Activated CD4-positive, alpha-beta T cell treated with anti-CD3 and anti-CD28 coated beads, Interleukin-2, amount 10 ng/mL, durations not matched to agents 24 days and 14 days (primary cell): ENCODE data around the gene NT5C1B. TPM values are rescaled to one million over a fixed set of nuclear protein-coding genes. Genes with fewer than 3 reads are reported as not detected.
"Not testable (repeated sequence)": the region's sequence is repeated elsewhere in the genome, so short reads cannot be mapped to it uniquely, and the experiment has no call there.

ENCODE experiments used
- DNase-seq: peaks from one replicate; pipeline ENCODE4 v3.0.0; 2022
- H3K27ac Mint-ChIP-seq: one replicate; pipeline ENCODE4 v1.8.0; 2022; ENCODE audit warnings: mild to moderate bottlenecking, mixed read lengths
- H3K27me3 Mint-ChIP-seq: one replicate; pipeline ENCODE4 v1.8.0; 2022; ENCODE audit warnings: mixed read lengths
- H3K36me3 Mint-ChIP-seq: one replicate; pipeline ENCODE4 v1.8.0; 2022; ENCODE audit warnings: low read depth, mild to moderate bottlenecking, mixed read lengths
- H3K4me1 Mint-ChIP-seq: one replicate; pipeline ENCODE4 v1.8.0; 2021; ENCODE audit warnings: mixed read lengths
- H3K4me3 Mint-ChIP-seq: one replicate; pipeline ENCODE4 v1.8.0; 2022; ENCODE audit warnings: mild to moderate bottlenecking, moderate library complexity, mixed read lengths
- H3K9me3 Mint-ChIP-seq: one replicate; pipeline ENCODE4 v1.8.0; 2021; ENCODE audit warnings: mixed read lengths
- intact Hi-C: fragments of 100-400 bp; cut with micrococcal nuclease; formaldehyde crosslinking; loops from one replicate; pipeline ENCODE4 v1.15.1; 2023
- total RNA-seq: library from RNA; stranded (reverse); gene quantifications from 2 replicates; pipeline ENCODE4 v1.2.3, GENCODE V29; 2022

The NT5C1B gene
- not detected in 2 replicates for total RNA-seq

DNA sequence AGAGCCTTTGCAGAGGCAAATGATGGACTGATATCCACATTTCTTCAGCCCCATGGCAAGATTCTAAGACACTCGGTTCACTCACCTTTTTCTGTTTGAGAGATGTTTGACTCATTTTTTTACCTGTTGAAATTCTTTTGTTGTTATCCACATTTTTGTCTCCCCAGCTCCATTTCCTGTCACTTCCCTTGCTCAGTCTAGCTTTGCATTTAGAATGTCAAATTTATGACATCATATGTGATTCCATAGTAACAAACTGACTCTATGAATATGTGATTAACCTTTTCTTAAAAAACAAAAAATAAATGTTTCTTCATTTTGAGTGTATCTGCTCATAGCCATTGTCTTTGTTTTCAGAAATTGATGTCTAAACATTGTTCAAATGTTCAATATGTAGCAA, at the start of gene NT5C1B:
TSS of gene NT5C1B (minus strand) at position 216 of the 400 bp plus-strand sequence. CDS start at position 115, 101 bp downstream.
- intact Hi-C loops: no loop called here
- Mint-ChIP-seq H3K36me3 (peaks cover 3% of the 10 kb centered on the region), H3K27ac (no peak within 1 kb of the TSS), H3K27me3 (no peaks in the 10 kb centered on the region), H3K9me3 (peaks cover 12% of the 10 kb centered on the region), H3K4me3 (no peak within 1 kb of the TSS), H3K4me1 (no peaks in the 10 kb centered on the region)
- DNase-seq: no peak

DNA sequence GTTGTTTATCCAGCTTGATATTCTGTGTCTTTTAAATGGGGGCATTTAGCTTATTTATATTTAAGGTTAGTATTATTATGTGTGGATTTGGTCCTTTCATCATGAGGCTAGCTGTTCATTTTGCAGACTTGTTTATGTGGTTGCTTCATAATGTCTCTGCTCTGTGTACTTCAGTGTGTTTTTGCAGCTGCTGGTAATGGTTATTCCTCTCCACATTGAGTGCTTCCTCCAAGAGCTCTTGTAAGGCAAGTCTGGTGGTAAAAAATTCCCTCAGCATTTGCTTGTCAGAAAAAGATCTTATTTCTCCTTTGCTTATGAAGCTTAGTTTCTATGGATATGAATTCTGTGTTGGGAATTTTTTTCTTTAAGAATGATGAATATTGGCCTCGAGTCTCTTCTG, 47.8 kb upstream of the NT5C1B start:
- no peak overlapping the region for H3K4me3 Mint-ChIP-seq
- H3K4me1 Mint-ChIP-seq: no peaks in the 10 kb centered on the region
- no peak for DNase-seq
- H3K9me3 Mint-ChIP-seq: peaks cover 43% of the 10 kb centered on the region
- no peaks in the 10 kb centered on the region for H3K27me3 Mint-ChIP-seq
- intact Hi-C loops: no loop called here
- H3K36me3 Mint-ChIP-seq: peaks cover 2% of the 10 kb centered on the region
- H3K27ac Mint-ChIP-seq: no peak overlapping the region

DNA sequence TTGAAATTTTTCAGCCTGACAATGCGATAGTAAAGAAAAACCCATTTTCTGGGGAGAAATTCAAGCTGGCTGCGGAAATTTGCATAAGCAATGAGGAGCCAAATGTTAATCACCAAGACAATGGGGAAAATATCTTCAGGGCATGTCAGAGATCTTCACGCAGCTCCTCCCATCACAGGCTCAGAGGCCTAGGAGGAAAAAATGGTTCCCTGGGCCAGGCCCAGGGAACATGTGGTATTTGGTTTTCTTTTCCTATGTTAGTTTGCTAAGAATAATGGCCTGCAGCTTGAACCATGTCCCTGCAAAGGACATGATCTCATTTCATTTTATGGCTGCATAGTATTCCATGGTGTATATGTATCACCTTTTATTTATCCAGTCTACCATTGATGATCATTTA, 43.3 kb upstream of the NT5C1B start:
- intact Hi-C loops, H3K4me3 Mint-ChIP-seq, DNase-seq, H3K27me3 Mint-ChIP-seq, H3K4me1 Mint-ChIP-seq, H3K36me3 Mint-ChIP-seq, H3K27ac Mint-ChIP-seq: not testable (repeated sequence)
- peaks cover 38% of the 10 kb centered on the region for H3K9me3 Mint-ChIP-seq

DNA sequence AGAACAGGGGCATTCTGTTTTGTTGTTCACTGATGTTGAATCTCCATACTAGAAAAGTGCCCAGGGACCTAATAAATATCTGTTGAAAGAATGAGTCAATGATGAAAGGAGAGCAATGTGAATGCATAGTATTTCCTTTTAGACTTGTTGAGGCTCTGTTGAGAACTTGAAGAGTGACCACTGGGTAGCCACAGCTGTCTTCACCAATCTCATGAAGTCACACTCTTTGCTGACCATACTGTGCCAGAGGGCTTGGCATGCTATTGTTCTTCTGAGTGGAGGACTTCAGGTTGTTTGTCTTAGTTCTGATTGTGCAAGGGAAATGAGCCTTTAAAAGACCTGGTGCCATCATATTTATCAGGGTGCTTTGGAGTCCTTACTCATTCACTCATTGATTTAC, 41.6 kb upstream of the NT5C1B start:
- Mint-ChIP-seq H3K9me3 (peaks cover 22% of the 10 kb centered on the region), H3K4me3 (no peak overlapping the region), H3K36me3 (peaks cover 2% of the 10 kb centered on the region), H3K4me1 (no peaks in the 10 kb centered on the region), H3K27me3 (no peaks in the 10 kb centered on the region), H3K27ac (no peak overlapping the region)
- intact Hi-C loops: no loop called here
- DNase-seq: no peak

DNA sequence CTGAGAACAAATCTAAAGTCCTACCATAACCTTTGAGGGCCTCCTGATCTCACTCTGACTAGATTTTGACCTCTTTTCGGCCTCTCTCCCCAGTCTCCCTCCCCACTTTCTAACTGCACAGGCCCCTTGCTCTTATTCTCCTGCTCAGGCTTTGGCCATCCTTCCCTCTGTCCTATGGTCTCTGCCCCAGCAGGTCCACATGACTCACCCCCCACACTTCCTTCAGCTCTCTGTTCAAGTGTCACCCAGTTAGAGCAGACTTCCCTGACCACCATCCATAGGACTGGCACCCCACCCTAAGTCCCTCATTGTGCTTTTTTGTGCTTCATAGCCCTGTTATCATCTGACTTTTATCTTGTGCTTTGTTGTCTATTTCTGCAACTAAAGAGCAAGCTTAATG, 41.2 kb upstream of the NT5C1B start:
- no peak for DNase-seq

DNA sequence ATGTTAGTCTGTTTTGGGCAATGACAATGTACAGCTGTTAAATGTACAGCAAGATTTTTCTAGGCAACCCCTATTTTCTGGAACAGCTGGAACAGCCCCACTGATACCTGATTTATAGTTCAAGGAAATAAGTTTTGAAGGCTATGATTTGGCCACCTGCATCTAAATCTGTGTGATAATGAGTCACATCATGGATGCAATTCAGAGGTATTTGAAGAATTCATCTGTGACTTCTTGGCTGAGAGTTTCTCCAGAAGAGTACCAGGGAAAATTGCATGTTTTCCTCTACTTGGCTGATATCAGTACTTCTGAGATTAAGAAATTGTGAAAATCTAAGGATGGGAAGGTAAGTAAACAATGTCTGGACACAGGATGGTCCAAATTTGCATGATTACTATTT, 40.7 kb upstream of the NT5C1B start:
- no peak overlapping the region for H3K4me3 Mint-ChIP-seq
- no peak for DNase-seq
- H3K9me3 Mint-ChIP-seq: peaks cover 17% of the 10 kb centered on the region
- no peaks in the 10 kb centered on the region for H3K4me1 Mint-ChIP-seq
- peaks cover 2% of the 10 kb centered on the region for H3K36me3 Mint-ChIP-seq
- H3K27ac Mint-ChIP-seq: no peak overlapping the region
- intact Hi-C loops: no loop called here
- H3K27me3 Mint-ChIP-seq: no peaks in the 10 kb centered on the region

More for the DNA sequence above, 41.2 kb upstream of the NT5C1B start:
- peaks cover 20% of the 10 kb centered on the region for H3K9me3 Mint-ChIP-seq
- H3K4me1 Mint-ChIP-seq: no peaks in the 10 kb centered on the region
- H3K4me3 Mint-ChIP-seq: no peak overlapping the region
- no peak overlapping the region for H3K27ac Mint-ChIP-seq
- intact Hi-C loops: no loop called here
- H3K36me3 Mint-ChIP-seq: peaks cover 2% of the 10 kb centered on the region
- H3K27me3 Mint-ChIP-seq: no peaks in the 10 kb centered on the region

DNA sequence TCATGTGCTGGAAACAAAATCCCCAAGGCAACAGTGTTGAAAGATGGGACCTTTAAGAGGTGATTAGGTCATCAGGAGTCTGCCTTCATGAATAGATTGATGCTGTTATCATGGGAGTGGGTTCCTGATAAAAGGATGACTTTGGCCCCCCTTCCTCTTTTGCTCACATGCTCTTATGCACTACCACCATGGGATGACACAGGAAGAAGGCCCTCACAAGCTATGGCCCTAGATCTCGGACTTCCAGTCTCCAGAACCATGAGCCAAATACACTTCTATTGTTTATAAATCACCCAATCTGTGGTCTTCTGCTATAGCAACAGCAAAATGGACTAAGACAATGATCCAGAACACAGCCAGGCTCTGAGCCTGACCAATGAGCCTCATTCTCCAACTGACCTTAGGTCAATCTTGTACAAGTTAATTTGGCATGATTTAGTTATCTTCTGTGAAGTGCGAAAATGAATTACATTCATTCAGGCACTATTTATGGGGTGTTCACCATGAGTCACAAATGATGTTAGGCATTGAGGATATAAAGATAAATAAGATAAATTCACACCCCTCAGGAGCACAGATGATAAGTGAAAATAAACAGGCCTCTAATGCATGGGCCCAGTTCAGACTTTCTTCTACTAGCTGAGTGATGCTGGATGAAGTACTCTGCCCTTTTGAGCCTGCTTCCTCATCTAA, 37.7 kb upstream of the NT5C1B start:
- intact Hi-C loops: no loop called here
- Mint-ChIP-seq H3K4me1 (no peaks in the 10 kb centered on the region), H3K27me3 (no peaks in the 10 kb centered on the region), H3K4me3 (no peak overlapping the region), H3K9me3 (peaks cover 6% of the 10 kb centered on the region), H3K36me3 (no peaks in the 10 kb centered on the region), H3K27ac (no peak overlapping the region)
- no peak for DNase-seq

DNA sequence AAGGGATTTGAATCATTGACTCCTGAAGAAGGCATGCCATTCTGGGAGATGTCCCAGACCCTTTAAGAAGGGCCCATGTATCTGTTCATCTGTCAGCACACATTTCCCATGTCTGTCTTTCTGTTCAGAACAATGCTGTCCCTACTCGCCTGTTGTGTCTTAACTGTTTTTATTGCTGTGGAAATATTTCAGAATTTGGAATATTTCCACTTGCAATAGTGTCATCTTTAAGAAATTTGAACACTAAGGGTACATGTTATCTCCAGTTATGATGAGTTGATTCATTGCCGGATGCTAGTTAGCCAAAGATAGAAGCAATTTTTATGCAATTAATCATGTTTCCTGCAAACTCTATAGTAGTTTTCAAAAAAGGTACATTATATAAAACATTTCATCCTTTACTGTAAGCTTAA, 36.9 kb upstream of the NT5C1B start:
- peaks cover 3% of the 10 kb centered on the region for H3K9me3 Mint-ChIP-seq
- intact Hi-C loops: no loop called here

DNA sequence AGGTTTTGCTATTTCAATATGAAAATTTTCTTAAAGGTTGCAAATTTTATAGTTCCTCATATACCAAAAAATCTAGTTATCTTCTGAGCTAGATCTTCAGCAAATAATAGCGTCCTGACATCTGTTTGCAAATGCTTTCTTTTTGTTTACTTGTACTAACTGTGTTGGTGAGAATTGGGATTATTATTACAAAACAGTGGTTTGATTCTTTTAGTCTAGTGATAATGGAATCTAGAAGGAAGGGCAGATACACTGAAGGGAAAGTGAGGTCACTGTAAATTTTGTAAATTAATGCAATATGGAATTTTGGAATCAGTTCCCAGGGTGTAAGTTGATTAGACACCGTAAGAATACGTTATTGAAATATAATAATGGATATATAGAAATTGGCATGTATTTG, 36.2 kb upstream of the NT5C1B start:
- Mint-ChIP-seq H3K27me3 (no peaks in the 10 kb centered on the region), H3K36me3 (no peaks in the 10 kb centered on the region), H3K9me3 (no peaks in the 10 kb centered on the region), H3K27ac (no peak overlapping the region), H3K4me3 (no peak overlapping the region), H3K4me1 (no peaks in the 10 kb centered on the region)
- no peak for DNase-seq
- intact Hi-C loops: no loop called here

More for the DNA sequence above, 36.9 kb upstream of the NT5C1B start:
- no peak for DNase-seq
- H3K36me3 Mint-ChIP-seq: no peaks in the 10 kb centered on the region
- H3K4me1 Mint-ChIP-seq: no peaks in the 10 kb centered on the region
- no peak overlapping the region for H3K27ac Mint-ChIP-seq
- no peak overlapping the region for H3K4me3 Mint-ChIP-seq
- no peaks in the 10 kb centered on the region for H3K27me3 Mint-ChIP-seq

DNA sequence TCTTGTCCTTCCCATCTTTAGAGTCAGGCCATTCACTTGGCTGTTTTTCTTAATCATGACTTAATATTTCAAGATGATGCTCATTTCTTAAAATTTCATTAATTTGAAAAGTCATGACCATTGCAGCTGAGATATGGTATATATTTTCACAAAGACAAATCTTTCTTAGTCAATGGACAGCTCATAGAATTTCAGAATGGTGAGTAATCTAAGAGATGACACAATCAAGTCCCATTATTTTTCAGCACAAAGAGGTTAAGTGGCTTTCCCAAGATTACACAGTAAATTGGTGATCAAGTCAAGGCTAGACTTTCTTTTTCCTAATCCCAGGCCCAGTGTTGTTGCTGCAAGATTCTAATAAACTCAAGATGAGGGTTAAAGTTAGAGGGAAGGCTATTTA, 34.4 kb upstream of the NT5C1B start:
- Mint-ChIP-seq H3K36me3 (no peaks in the 10 kb centered on the region), H3K27me3 (no peaks in the 10 kb centered on the region), H3K4me1 (no peaks in the 10 kb centered on the region), H3K9me3 (no peaks in the 10 kb centered on the region), H3K4me3 (no peak overlapping the region), H3K27ac (no peak overlapping the region)
- no peak for DNase-seq
- intact Hi-C loops: no loop called here

DNA sequence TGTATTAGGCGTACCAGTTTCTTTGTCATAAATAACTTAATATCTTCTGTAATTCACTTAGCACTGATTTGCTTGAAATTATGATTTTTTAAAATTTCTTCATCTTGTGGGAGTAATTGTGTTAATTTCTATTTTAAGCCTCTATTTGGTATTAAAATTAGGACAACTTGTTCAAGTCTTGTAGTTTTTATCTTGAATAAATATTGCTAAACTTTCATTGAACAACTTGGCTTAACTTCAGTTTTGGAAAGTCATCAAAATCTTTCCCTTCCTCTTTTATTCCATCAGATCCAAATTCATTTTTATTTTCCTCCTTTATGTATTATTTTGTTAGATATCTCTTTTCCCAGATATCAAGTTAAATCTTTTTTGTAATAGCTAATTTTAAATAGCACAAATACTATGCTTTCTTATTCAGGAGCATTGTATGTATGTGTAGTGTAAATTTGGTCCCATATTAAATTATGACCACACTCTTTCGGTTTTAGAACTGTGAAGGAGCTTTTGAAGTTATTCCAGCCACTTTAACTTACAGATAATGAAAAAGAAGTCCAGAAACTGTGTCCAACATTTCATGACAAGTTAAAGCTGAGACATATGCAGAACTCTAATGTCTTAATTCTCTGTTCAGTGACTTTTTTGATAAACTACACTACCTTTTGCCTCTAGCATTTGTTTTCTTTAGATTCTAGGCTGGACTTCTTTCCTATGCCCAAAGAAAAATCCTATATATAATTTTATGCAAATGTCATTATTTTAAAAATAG, 31.7 kb upstream of the NT5C1B start:
- Mint-ChIP-seq H3K27me3 (no peaks in the 10 kb centered on the region), H3K4me1 (no peaks in the 10 kb centered on the region), H3K9me3 (no peaks in the 10 kb centered on the region), H3K27ac (no peak overlapping the region), H3K36me3 (no peaks in the 10 kb centered on the region), H3K4me3 (no peak overlapping the region)
- intact Hi-C loops: no loop called here
- DNase-seq: no peak

DNA sequence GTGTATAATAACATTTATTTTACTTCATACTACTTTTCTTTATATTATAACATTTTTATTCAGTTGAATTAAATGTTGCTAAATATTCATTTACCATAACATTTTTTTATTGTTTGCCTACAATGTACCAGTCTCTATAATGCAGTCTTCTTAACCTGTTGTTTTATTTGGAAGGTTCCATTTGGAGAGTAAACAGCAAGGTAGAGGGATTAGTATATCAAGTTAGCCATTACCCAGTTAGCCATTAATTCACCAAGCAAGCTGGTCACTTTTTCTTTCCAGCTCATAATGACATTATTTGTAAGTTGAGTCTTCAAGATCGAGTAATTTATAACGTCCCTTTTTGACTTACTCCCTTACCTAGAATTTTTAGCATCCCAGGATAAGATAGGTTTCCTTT, 29.7 kb upstream of the NT5C1B start:
- H3K4me3 Mint-ChIP-seq: no peak overlapping the region
- H3K4me1 Mint-ChIP-seq: no peaks in the 10 kb centered on the region
- no peak overlapping the region for H3K27ac Mint-ChIP-seq
- H3K9me3 Mint-ChIP-seq: peaks cover 5% of the 10 kb centered on the region
- H3K27me3 Mint-ChIP-seq: no peaks in the 10 kb centered on the region
- no peaks in the 10 kb centered on the region for H3K36me3 Mint-ChIP-seq
- intact Hi-C loops: no loop called here
- no peak for DNase-seq

DNA sequence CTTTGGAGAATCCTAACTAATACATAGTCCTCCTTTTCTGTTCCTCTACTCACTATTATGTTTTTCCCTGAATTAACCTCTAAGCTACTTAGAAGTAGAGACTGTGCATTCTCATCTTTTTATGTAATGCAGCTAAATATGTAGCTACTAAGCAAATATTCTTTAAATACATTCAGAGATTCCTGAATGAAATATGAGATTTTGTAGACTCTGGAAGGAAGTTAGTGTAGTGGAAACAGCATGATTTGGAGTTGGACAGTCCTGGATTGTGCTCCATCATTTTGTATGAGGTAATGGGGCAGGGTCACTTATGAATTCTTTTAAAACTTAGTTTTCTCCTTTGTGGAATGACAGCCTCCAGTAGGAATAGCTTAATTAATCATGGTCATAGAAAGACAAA, 24.7 kb upstream of the NT5C1B start:
- DNase-seq: no peak
- Mint-ChIP-seq H3K27me3 (no peaks in the 10 kb centered on the region), H3K9me3 (peaks cover 5% of the 10 kb centered on the region), H3K4me3 (no peak overlapping the region), H3K27ac (no peak overlapping the region), H3K36me3 (no peaks in the 10 kb centered on the region), H3K4me1 (no peaks in the 10 kb centered on the region)
- intact Hi-C loops: no loop called here

DNA sequence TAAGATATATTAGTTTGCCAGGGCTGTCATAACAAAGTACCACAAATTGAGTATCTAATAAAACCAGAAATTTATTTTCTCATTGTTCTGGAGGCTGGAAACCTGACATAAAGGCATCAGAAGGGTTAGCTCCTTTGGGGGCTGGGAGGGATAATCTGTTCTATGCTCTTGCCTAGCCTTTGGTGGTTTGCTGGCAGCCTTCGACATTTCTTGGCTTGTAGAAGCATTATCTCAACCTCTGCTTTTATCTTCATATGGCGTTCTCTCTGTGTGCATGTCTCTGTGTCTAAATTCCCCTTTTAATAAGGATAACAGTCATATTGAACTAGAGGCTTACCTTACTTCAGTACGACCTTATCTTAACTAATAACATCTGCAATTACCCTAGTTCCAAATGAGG, 22.8 kb upstream of the NT5C1B start:
- no peaks in the 10 kb centered on the region for H3K36me3 Mint-ChIP-seq
- H3K27ac Mint-ChIP-seq: no peak overlapping the region
- DNase-seq: no peak
- H3K27me3 Mint-ChIP-seq: no peaks in the 10 kb centered on the region
- intact Hi-C loops: no loop called here
- no peak overlapping the region for H3K4me3 Mint-ChIP-seq
- H3K4me1 Mint-ChIP-seq: no peaks in the 10 kb centered on the region
- peaks cover 5% of the 10 kb centered on the region for H3K9me3 Mint-ChIP-seq
